ENCODE measurements around the gene RNF121. TPM values are rescaled to one million over a fixed set of nuclear protein-coding genes. Genes with fewer than 3 reads are reported as not detected.

Gene RNF121
- total RNA-seq, 1 experiment from 2014 or later, result 56.9 TPM

GRCh38 chr11:71995726-71996291 is 67.0 kb downstream of the RNF121 start:
- Histone ChIP-seq H2AK5ac (ENCODE audit: insufficient read length, low read length) (no peak overlapping the region), H2BK120ac (ENCODE audit: low read depth, low read length, poor library complexity, severe bottlenecking) (no peak overlapping the region), H3K27me3 (ENCODE audit: insufficient read depth, low read length) (no peaks in the 10 kb centered on the region), H2BK15ac (ENCODE audit: low read depth, low read length) (no peak overlapping the region), H3K18ac (ENCODE audit: insufficient read length, low read depth, low read length) (no peak overlapping the region), H2BK20ac (ENCODE audit: low read depth, low read length, poor library complexity, severe bottlenecking) (no peak overlapping the region), H4K20me1 (ENCODE audit: control insufficient read depth, insufficient read depth, insufficient read length) (peaks cover 2% of the 10 kb centered on the region), H4K91ac (ENCODE audit: insufficient read length, low read depth, low read length) (no peak overlapping the region), H3K79me2 (ENCODE audit: insufficient read depth, low read length) (no peaks in the 10 kb centered on the region), H3K79me1 (ENCODE audit: insufficient read depth, low read depth, low read length, poor library complexity, severe bottlenecking) (no peaks in the 10 kb centered on the region), H3K23me2 (ENCODE audit: insufficient read length, low read depth, low read length, poor library complexity, severe bottlenecking) (no peaks in the 10 kb centered on the region), H2AFZ (ENCODE audit: low read length) (no peak overlapping the region), H3K4ac (ENCODE audit: low read depth, low read length) (no peak overlapping the region), H2BK12ac (ENCODE audit: insufficient read length, low read depth, low read length) (no peak overlapping the region), H3K56ac (ENCODE audit: insufficient read length, low read depth, low read length) (no peak overlapping the region), H3K4me2 (ENCODE audit: insufficient read depth, insufficient read length, low read length) (no peak overlapping the region), H2BK5ac (ENCODE audit: insufficient read length, low read length) (no peak overlapping the region), H3K9me3 (ENCODE audit: control insufficient read depth, low read depth, low read length) (no peaks in the 10 kb centered on the region), H3T11ph (ENCODE audit: low read length) (no peak overlapping the region), H3K23ac (ENCODE audit: insufficient read length, low read depth, low read length) (no peak overlapping the region), H3K27ac (ENCODE audit: insufficient read length, low read depth, low read length) (no peak overlapping the region), H4K8ac (replicated peaks; ENCODE audit: insufficient read length, low read depth, low read length) (no peak overlapping the region), H3K9ac (ENCODE audit: extremely low read depth, insufficient read length, low read length) (no peak overlapping the region), H4K5ac (ENCODE audit: insufficient read length, low read depth, low read length) (no peak overlapping the region), H3K14ac (ENCODE audit: insufficient read depth, low read length) (no peak overlapping the region), H3K4me1 (ENCODE audit: insufficient read depth, low read length) (no peaks in the 10 kb centered on the region)
- Mint-ChIP-seq H3K36me3 (ENCODE audit: insufficient read depth in 1 of 3, low read depth in 3 of 3) (peaks cover 0 to 20% (median 0%) of the 10 kb centered on the region in 3 experiments; a peak in 4 of 7 replicates), H3K4me3 (no peak overlapping the region), H3K27ac (peak overlapping the region in 1 of 3 experiments; percentile 39; a peak in 1 of 7 replicates), H3K27me3 (ENCODE audit: low read depth) (no peaks in the 10 kb centered on the region), H3K9me3 (no peaks in the 10 kb centered on the region), H3K4me1 (peaks cover 0 to 7% of the 10 kb centered on the region in 2 experiments; a peak in 1 of 4 replicates)
- no peak for DNase-seq
- no peak for TF ChIP-seq CTCF (conservative IDR thresholded peaks at IDR 0.05)
- WGBS (ENCODE audit: extremely low coverage, insufficient read length, low lambda C conversion rate), result no CpG with 5 or more reads among the region's 3 CpGs

All from H9 (cell line).